GM12801 (cell line): Measurements from ENCODE around the gene TSACC.

Experiments used
- CTCF ChIP-seq: IDR thresholded peaks from one replicate; pipeline ENCODE4 v1.5.1; 2011; ENCODE audit warnings: control low read depth; ENCODE audit not compliant: insufficient read length; ENCODE audit errors: extremely low read depth

The TSACC gene

GRCh38 chr1:156383023-156383422, 44.7 kb downstream of the TSACC start:
- peak; percentile 64 for TF ChIP-seq CTCF

GRCh38 chr1:156384007-156384406, 45.7 kb downstream of the TSACC start:
- TF ChIP-seq CTCF: no peak

- TF ChIP-seq CTCF: no peak
Observed at GRCh38 chr1:156384658-156385057, 46.3 kb downstream of the TSACC start.

GRCh38 chr1:156385534-156386031, 47.3 kb downstream of the TSACC start:
- TF ChIP-seq CTCF: no peak

GRCh38 chr1:156386134-156386901, 48.0 kb downstream of the TSACC start:
- TF ChIP-seq CTCF: no peak

GRCh38 chr1:156386949-156387869, 48.9 kb downstream of the TSACC start:
- no peak for TF ChIP-seq CTCF

- no peak for TF ChIP-seq CTCF
Observed at GRCh38 chr1:156387870-156388173, 49.5 kb downstream of the TSACC start.
